Tibial nerve (tissue), 4 donors: ENCODE results near the gene CNMD. TPM values are rescaled to one million over a fixed set of nuclear protein-coding genes. Genes with fewer than 3 reads are reported as not detected.

Experiments used
- DNase-seq, 2 donors: peaks; one replicate each; pipeline ENCODE4 v3.0.0-alpha.2; 2019; ENCODE audit warnings: low spot score in 2 of 2
- H3K27ac ChIP-seq, 4 donors: fragments of 200-600 bp; sonication (generic) in 3 of 4; one replicate each; pipeline ENCODE4 v1.5.1; 2017 to 2019; ENCODE audit warnings: mild to moderate bottlenecking in 1 of 4
- H3K27me3 ChIP-seq, 2 donors: fragments of 200-600 bp; sonication (generic) in 1 of 2; one replicate each; pipeline versions ENCODE4 v1.5.1 to v1.6.0; 2017 to 2019
- H3K36me3 ChIP-seq, 3 donors: fragments of 200-600 bp; sonication (generic); one replicate each; pipeline ENCODE4 v1.5.1; 2018 to 2019
- H3K4me1 ChIP-seq, 4 donors: fragments of 200-600 bp; sonication (generic) in 3 of 4; one replicate each; pipeline ENCODE4 v1.5.1; 2017 to 2019
- H3K4me3 ChIP-seq, 4 donors: fragments of 200-600 bp; sonication (generic) in 3 of 4; one replicate each; pipeline ENCODE4 v1.5.1; 2017 to 2019; ENCODE audit warnings: mild to moderate bottlenecking in 1 of 4, moderate library complexity in 1 of 4
- H3K9me3 ChIP-seq, 4 donors: fragments of 200-600 bp; sonication (generic) in 3 of 4; one replicate each; pipeline ENCODE4 v1.5.1; 2017 to 2019
- CTCF ChIP-seq, 5 experiments: fragments of 200-600 bp in 3 of 5; fragments of 450-650 bp in 2 of 5; sonication (generic) in 3 of 5; IDR thresholded peaks; one replicate each; pipeline ENCODE4 v1.5.1; 2016 to 2019; ENCODE audit warnings: antibody characterized with exemption in 5 of 5, mild to moderate bottlenecking in 3 of 5, moderate library complexity in 2 of 5
- EP300 ChIP-seq, 2 donors: sonication (generic); formaldehyde crosslinking; IDR thresholded peaks; one replicate each; pipeline ENCODE4 v1.6.1; 2017; ENCODE audit warnings: antibody characterized with exemption in 2 of 2, mild to moderate bottlenecking in 1 of 2
- POLR2A ChIP-seq, 2 donors: fragments of 450-650 bp; IDR thresholded peaks; one replicate each; pipeline ENCODE4 v1.6.1; 2017; ENCODE audit warnings: antibody characterized with exemption in 2 of 2, mild to moderate bottlenecking in 2 of 2, moderate library complexity in 2 of 2
- WGBS, 2 donors: methylation state at CpG; one replicate each; pipeline ENCODE4 v1.1.5; 2018; 5-methylcytosine and 5-hydroxymethylcytosine counted together
- total RNA-seq, 4 donors: library from RNA; depleted of rRNA; stranded (reverse); fragments of >200 nt; gene quantifications; one replicate each; pipeline ENCODE4 v1.1.0, GENCODE V29; 2016

The CNMD gene
- total RNA-seq: not detected

GRCh38 chr13:52739468-52740071, at the start of gene CNMD:
Gene CNMD (minus strand): TSS chr13:52739820. CDS start chr13:52739701, 119 bp downstream.
- Histone ChIP-seq H3K36me3 (no peaks in the 10 kb centered on the region), H3K27ac (no peak within 1 kb of the TSS), H3K4me1 (peaks cover 0 to 20% (median 3%) of the 10 kb centered on the region in 4 donors), H3K27me3 (peaks cover 0 to 16% of the 10 kb centered on the region in 2 donors), H3K4me3 (peak within 1 kb of the TSS; percentile 9 to 52 (median 33)), H3K9me3 (no peaks in the 10 kb centered on the region)
- WGBS, 2 donors: 24 to 31% methylated on average over 23 to 31 of the region's 34 CpGs
- TF ChIP-seq POLR2A (IDR thresholded peaks at IDR 0.05) (no peak), EP300 (IDR thresholded peaks at IDR 0.05) (no peak)
- DNase-seq: no peak

GRCh38 chr13:52788011-52788410, 48.4 kb upstream of the CNMD start:
- WGBS, 2 donors: 66 to 73% methylated on average over 4 of the region's 4 CpGs
- no peaks in the 10 kb centered on the region for H3K9me3 ChIP-seq
- H3K27me3 ChIP-seq: no peaks in the 10 kb centered on the region
- DNase-seq: no peak
- no peaks in the 10 kb centered on the region for H3K36me3 ChIP-seq
- H3K4me1 ChIP-seq: peaks cover 0 to 19% (median 2%) of the 10 kb centered on the region in 4 donors
- no peak overlapping the region for H3K4me3 ChIP-seq
- TF ChIP-seq CTCF (IDR thresholded peaks at IDR 0.05) (no peak), EP300 (IDR thresholded peaks at IDR 0.05) (no peak), POLR2A (IDR thresholded peaks at IDR 0.05) (no peak)
- H3K27ac ChIP-seq: no peak overlapping the region

- 54 to 61% methylated on average over 2 of the region's 2 CpGs for WGBS, 2 donors
- no peak overlapping the region for H3K4me3 ChIP-seq
- no peak overlapping the region for H3K27ac ChIP-seq
- TF ChIP-seq POLR2A (IDR thresholded peaks at IDR 0.05) (no peak), CTCF (IDR thresholded peaks at IDR 0.05) (no peak)
- H3K36me3 ChIP-seq: no peaks in the 10 kb centered on the region
- H3K27me3 ChIP-seq: no peaks in the 10 kb centered on the region
- peaks cover 0 to 25% (median 6%) of the 10 kb centered on the region in 4 donors for H3K4me1 ChIP-seq
- no peak for DNase-seq
- H3K9me3 ChIP-seq: no peaks in the 10 kb centered on the region
Measured at GRCh38 chr13:52787235-52787634, 47.6 kb upstream of the CNMD start.

GRCh38 chr13:52786766-52787165, 47.1 kb upstream of the CNMD start:
- Histone ChIP-seq H3K36me3 (no peaks in the 10 kb centered on the region), H3K27ac (peak overlapping the region in 1 of 4 donors; percentile 63), H3K27me3 (no peaks in the 10 kb centered on the region), H3K4me1 (peaks cover 0 to 25% (median 7%) of the 10 kb centered on the region in 4 donors), H3K9me3 (no peaks in the 10 kb centered on the region), H3K4me3 (no peak overlapping the region)
- no peak for DNase-seq
- WGBS, 2 donors: 36 to 40% methylated on average over 3 of the region's 3 CpGs
- TF ChIP-seq CTCF (IDR thresholded peaks at IDR 0.05) (no peak), POLR2A (IDR thresholded peaks at IDR 0.05) (no peak), EP300 (IDR thresholded peaks at IDR 0.05) (no peak)

GRCh38 chr13:52785739-52786138, 46.1 kb upstream of the CNMD start:
- no peaks in the 10 kb centered on the region for H3K36me3 ChIP-seq
- peaks cover 0 to 25% (median 7%) of the 10 kb centered on the region in 4 donors for H3K4me1 ChIP-seq
- H3K9me3 ChIP-seq: no peaks in the 10 kb centered on the region
- 59 to 62% methylated on average over 5 of the region's 5 CpGs for WGBS, 2 donors
- no peak for DNase-seq
- TF ChIP-seq POLR2A (IDR thresholded peaks at IDR 0.05): no peak
- TF ChIP-seq EP300 (IDR thresholded peaks at IDR 0.05): no peak
- no peak for TF ChIP-seq CTCF (IDR thresholded peaks at IDR 0.05)
- no peaks in the 10 kb centered on the region for H3K27me3 ChIP-seq
- no peak overlapping the region for H3K27ac ChIP-seq
- no peak overlapping the region for H3K4me3 ChIP-seq
